Muscle of arm (tissue), 12 donors: ENCODE data around the gene ZC4H2. TPM values are rescaled to one million over a fixed set of nuclear protein-coding genes. Genes with fewer than 3 reads are reported as not detected.

Experiments used
- polyA plus RNA-seq, 12 donors: library from polyadenylated mRNA; unstranded; fragments of 120-200 nt; gene quantifications; one replicate each; pipeline ENCODE4 v1.2.1, GENCODE V29; 2013; ENCODE audit not compliant: insufficient read length in 12 of 12

Gene ZC4H2
- polyA plus RNA-seq, 12 donors: 13.2 to 33.6 (median 15.9) TPM; not detected in 1

Other genes with a start within 250 kb of the ZC4H2 start
- gene ZC3H12B, start 58.4 kb upstream of the ZC4H2 start, polyA plus RNA-seq: 1 to 10 TPM in 10 of 12 donors, not detected in 2; 2.3 to 4.6 (median 3.1) TPM